Measurements from ENCODE around the gene CYP2S1.
"Not testable (repeated sequence)": the region's sequence is repeated elsewhere in the genome, so short reads cannot be mapped to it uniquely, and the experiment has no call there.

Gene CYP2S1

GRCh38 chr19:41192574-41193429 is at the start of gene CYP2S1:
CYP2S1 (plus strand) TSS chr19:41193219; CDS start chr19:41193265, 46 bp downstream.
- DNase-seq, result no peak

- DNase-seq, result peak; percentile 92
These were observed 48.6 kb upstream of the CYP2S1 start for GRCh38 chr19:41144403-41144802.

GRCh38 chr19:41149831-41150230 is 43.2 kb upstream of the CYP2S1 start:
- DNase-seq, result no peak

GRCh38 chr19:41150986-41151385 is 42.0 kb upstream of the CYP2S1 start:
- not testable (repeated sequence) for DNase-seq

GRCh38 chr19:41154060-41154459 is 39.0 kb upstream of the CYP2S1 start:
- DNase-seq, result no peak

- no peak for DNase-seq
These were observed 36.8 kb upstream of the CYP2S1 start for GRCh38 chr19:41156207-41156606.

- DNase-seq, result no peak
These were observed 33.1 kb upstream of the CYP2S1 start for GRCh38 chr19:41159881-41160280.

GRCh38 chr19:41161903-41162302 is 31.1 kb upstream of the CYP2S1 start:
- DNase-seq, result no peak

GRCh38 chr19:41166944-41167804 is 25.8 kb upstream of the CYP2S1 start:
- no peak for DNase-seq

GRCh38 chr19:41172297-41173164 is 20.5 kb upstream of the CYP2S1 start:
- no peak for DNase-seq

- no peak for DNase-seq
These were observed 18.6 kb upstream of the CYP2S1 start for GRCh38 chr19:41174297-41174928.

- no peak for DNase-seq
These were observed 16.9 kb upstream of the CYP2S1 start for GRCh38 chr19:41175801-41176777.

GRCh38 chr19:41180173-41180572 is 12.8 kb upstream of the CYP2S1 start:
- DNase-seq, result not testable (repeated sequence)

GRCh38 chr19:41186971-41187883 is 5.8 kb upstream of the CYP2S1 start:
- DNase-seq, result no peak

GRCh38 chr19:41187884-41188279 is 5.1 kb upstream of the CYP2S1 start:
- DNase-seq, result no peak

- DNase-seq, result no peak
These were observed 3.5 kb upstream of the CYP2S1 start for GRCh38 chr19:41189425-41190065.

GRCh38 chr19:41193430-41194156 is 574 bp downstream of the CYP2S1 start:
- no peak for DNase-seq

- DNase-seq, result no peak
These were observed 1.1 kb downstream of the CYP2S1 start for GRCh38 chr19:41194157-41194552.

All from activated CD8-positive, alpha-beta memory T cell treated with anti-CD3 and anti-CD28 coated beads, Interleukin-2, amount 50 U/mL, for 48 hours (primary cell).